AG04449 (cell line): ENCODE measurements around the gene ZNF614.
"Not testable (repeated sequence)": the region's sequence is repeated elsewhere in the genome, so short reads cannot be mapped to it uniquely, and the experiment has no call there.

ENCODE experiments used
- CTCF ChIA-PET: fragments of 350-600 bp; formaldehyde crosslinking; extraction: SDS; loops from one replicate; lab custom pipeline; 2021; ENCODE audit warnings: antibody characterized with exemption; lab: Yijun Ruan, JAX
- POLR2A ChIA-PET: fragments of 400-600, 350-600 bp; formaldehyde crosslinking; extraction: SDS; loops from one replicate; lab custom pipeline; 2020; ENCODE audit warnings: antibody characterized with exemption, inconsistent platforms; lab: Yijun Ruan, JAX
- DNase-seq: peaks from one replicate; pipeline ENCODE4 v3.0.0-alpha.2; 2010; ENCODE audit warnings: low read depth, low spot score
- H3K4me3 ChIP-seq: 2 replicates; pipeline ENCODE4 v1.5.1; 2011; ENCODE audit warnings: low read depth, mild to moderate bottlenecking, control low read depth, low read length
- CTCF ChIP-seq: IDR thresholded peaks from one replicate; pipeline ENCODE4 v1.5.1; 2011; ENCODE audit warnings: mild to moderate bottlenecking, moderate library complexity, low read length, control low read depth, inconsistent platforms; ENCODE audit not compliant: insufficient read depth; ENCODE audit errors: missing control alignments

Gene ZNF614

GRCh38 chr19:51976852-51977251 is 51.3 kb downstream of the ZNF614 start:
- TF ChIP-seq CTCF: no peak
- ChIA-PET CTCF (no interaction called here), POLR2A (no interaction called here)
- DNase-seq: no peak
- H3K4me3 ChIP-seq: no peak overlapping the region

- DNase-seq, POLR2A ChIA-PET, CTCF ChIA-PET, H3K4me3 ChIP-seq: not testable (repeated sequence)
Measured at GRCh38 chr19:51975787-51976186, 52.4 kb downstream of the ZNF614 start.

DNA sequence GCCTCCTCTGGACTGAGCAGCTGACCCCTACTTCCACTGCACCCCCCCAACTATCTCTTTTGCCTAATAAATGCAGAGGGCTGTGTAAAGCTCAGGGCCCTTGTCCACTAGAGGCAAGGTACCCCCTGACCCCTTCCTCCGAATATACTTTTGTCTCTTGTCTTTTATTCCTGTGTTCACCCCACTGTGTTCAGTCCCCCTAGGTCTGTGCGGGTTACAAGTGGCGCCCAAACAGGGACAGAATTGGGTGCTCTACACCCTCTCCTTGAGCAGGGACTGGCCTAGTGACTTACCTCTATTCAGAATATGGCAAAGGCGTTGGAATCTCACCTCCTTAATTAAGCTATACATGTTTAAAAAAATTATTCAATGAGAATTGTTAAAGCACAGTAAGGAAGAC is 56.6 kb downstream of the ZNF614 start:
- no peak for DNase-seq
- no peak overlapping the region for H3K4me3 ChIP-seq
- POLR2A ChIA-PET: no interaction called here
- TF ChIP-seq CTCF: no peak
- CTCF ChIA-PET: no interaction called here

- POLR2A ChIA-PET: no interaction called here
- no peak for TF ChIP-seq CTCF
- CTCF ChIA-PET: no interaction called here
- no peak for DNase-seq
- H3K4me3 ChIP-seq: no peak overlapping the region
Measured at GRCh38 chr19:51970718-51971117, 57.5 kb downstream of the ZNF614 start.

DNA sequence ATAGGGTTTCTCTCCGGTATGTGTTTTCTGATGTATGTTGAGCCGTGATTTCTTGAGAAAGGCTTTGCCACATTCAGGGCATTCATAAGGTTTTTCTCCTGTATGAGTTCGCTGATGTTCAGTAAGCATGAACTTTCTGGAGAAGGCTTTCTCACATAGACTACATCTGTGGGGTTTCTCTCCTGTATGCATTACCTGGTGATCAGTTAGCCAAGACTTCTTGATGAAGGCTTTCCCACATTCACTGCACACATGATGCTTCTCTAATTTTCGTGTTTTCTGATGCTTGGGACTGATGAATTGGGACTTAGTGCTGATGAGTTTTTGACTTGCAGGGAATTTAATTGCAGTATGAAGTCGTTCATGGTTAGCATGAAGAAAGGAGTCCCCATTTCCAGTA is 62.6 kb downstream of the ZNF614 start:
- no peak overlapping the region for H3K4me3 ChIP-seq
- ChIA-PET POLR2A (no interaction called here), CTCF (no interaction called here)
- no peak for DNase-seq
- no peak for TF ChIP-seq CTCF
